ENCODE data around the gene GPRC5A. TPM values are rescaled to one million over a fixed set of nuclear protein-coding genes. Genes with fewer than 3 reads are reported as not detected.

GPRC5A gene
- total and polyA plus RNA-seq, 2 of the 13 experiments (the other 11 are each of a cell fraction or from before 2014, with no cell fraction given) = 0.27 to 3.0 TPM

GRCh38 chr12:12927211-12928079 lies 36.1 kb downstream of the GPRC5A start (continued):
- TF ChIP-seq, protein P1, sequence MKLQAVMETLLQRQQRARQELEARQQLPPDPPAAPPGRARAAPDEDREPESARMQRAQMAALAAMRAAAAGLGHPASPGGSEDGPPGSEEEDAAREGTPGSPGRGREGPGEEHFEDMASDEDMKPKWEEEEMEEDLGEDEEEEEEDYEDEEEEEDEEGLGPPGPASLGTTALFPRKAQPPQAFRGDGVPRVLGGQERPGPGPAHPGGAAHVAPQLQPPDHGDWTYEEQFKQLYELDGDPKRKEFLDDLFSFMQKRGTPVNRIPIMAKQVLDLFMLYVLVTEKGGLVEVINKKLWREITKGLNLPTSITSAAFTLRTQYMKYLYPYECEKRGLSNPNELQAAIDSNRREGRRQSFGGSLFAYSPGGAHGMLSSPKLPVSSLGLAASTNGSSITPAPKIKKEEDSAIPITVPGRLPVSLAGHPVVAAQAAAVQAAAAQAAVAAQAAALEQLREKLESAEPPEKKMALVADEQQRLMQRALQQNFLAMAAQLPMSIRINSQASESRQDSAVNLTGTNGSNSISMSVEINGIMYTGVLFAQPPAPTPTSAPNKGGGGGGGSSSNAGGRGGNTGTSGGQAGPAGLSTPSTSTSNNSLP (IDR thresholded peaks at IDR 0.05; ENCODE audit: low read depth, low read length) = 0 out of 2 replicates have a peak, but pooled peaks have one; percentile 28
- no peak for TF ChIP-seq EP300 (IDR thresholded peaks at IDR 0.05; ENCODE audit: low read depth in 2 of 2, low read length in 2 of 2)
- TF ChIP-seq EP300 (CRISPR knock-in tag; IDR thresholded peaks at IDR 0.05; ENCODE audit: borderline replicate concordance) = no peak
- TF ChIP-seq, protein P2, sequence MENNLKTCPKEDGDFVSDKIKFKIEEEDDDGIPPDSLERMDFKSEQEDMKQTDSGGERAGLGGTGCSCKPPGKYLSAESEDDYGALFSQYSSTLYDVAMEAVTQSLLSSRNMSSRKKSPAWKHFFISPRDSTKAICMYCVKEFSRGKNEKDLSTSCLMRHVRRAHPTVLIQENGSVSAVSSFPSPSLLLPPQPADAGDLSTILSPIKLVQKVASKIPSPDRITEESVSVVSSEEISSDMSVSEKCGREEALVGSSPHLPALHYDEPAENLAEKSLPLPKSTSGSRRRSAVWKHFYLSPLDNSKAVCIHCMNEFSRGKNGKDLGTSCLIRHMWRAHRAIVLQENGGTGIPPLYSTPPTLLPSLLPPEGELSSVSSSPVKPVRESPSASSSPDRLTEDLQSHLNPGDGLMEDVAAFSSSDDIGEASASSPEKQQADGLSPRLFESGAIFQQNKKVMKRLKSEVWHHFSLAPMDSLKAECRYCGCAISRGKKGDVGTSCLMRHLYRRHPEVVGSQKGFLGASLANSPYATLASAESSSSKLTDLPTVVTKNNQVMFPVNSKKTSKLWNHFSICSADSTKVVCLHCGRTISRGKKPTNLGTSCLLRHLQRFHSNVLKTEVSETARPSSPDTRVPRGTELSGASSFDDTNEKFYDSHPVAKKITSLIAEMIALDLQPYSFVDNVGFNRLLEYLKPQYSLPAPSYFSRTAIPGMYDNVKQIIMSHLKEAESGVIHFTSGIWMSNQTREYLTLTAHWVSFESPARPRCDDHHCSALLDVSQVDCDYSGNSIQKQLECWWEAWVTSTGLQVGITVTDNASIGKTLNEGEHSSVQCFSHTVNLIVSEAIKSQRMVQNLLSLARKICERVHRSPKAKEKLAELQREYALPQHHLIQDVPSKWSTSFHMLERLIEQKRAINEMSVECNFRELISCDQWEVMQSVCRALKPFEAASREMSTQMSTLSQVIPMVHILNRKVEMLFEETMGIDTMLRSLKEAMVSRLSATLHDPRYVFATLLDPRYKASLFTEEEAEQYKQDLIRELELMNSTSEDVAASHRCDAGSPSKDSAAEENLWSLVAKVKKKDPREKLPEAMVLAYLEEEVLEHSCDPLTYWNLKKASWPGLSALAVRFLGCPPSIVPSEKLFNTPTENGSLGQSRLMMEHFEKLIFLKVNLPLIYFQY (CRISPR knock-in tag; IDR thresholded peaks at IDR 0.05; ENCODE audit: borderline replicate concordance) = no peak
- TF ChIP-seq IRF9 (CRISPR knock-in tag; IDR thresholded peaks at IDR 0.05; ENCODE audit: borderline replicate concordance) = no peak
- no peak for TF ChIP-seq ZNF660 (CRISPR knock-in tag; IDR thresholded peaks at IDR 0.05; ENCODE audit: borderline replicate concordance, low read depth)
- peak; percentile 76; the same call in 1 of the 2 replicates for TF ChIP-seq ZNF614 (CRISPR knock-in tag; IDR thresholded peaks at IDR 0.05; ENCODE audit: borderline replicate concordance)
- no peak for TF ChIP-seq ZNF407 (CRISPR knock-in tag; IDR thresholded peaks at IDR 0.05; ENCODE audit: not compliant biosample characterization)
- TF ChIP-seq ZBTB3 (CRISPR knock-in tag; IDR thresholded peaks at IDR 0.05; ENCODE audit: borderline replicate concordance, low read depth) = no peak
- no peak for TF ChIP-seq PAWR (CRISPR knock-in tag; IDR thresholded peaks at IDR 0.05; ENCODE audit: borderline replicate concordance)
- TF ChIP-seq TAF15 (IDR thresholded peaks at IDR 0.05; ENCODE audit: low read depth, low read length, poor library complexity, severe bottlenecking) = no peak
